Stimulated activated CD4-positive, alpha-beta T cell treated with anti-CD3 and anti-CD28 coated beads, Interleukin-15, amount 100 ng/mL, for 48 hours (primary cell): ENCODE data around the gene ABLIM2.

Experiments
- DNase-seq, 2 donors: peaks; one replicate each; pipeline ENCODE4 v3.0.0-alpha.2; 2020; ENCODE audit warnings: low read depth in 2 of 2

The ABLIM2 gene

DNA sequence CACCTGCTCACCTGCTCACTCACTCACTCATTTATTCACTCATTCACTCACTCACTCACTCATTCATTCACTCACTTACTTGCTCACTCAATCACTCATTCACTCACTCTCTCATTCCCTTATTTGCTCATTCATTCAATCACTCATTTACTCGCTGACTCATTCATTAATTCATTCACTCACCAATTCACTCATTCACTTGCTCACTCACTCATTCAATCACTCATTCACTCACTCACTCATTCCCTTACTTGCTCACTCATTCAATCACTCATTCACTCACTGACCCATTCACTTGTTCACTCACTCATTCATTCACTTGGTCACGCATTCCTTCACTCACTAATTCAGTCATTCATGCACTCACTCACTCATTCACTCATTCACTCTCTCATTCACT is 130.2 kb downstream of the ABLIM2 start:
- DNase-seq, result no peak

DNA sequence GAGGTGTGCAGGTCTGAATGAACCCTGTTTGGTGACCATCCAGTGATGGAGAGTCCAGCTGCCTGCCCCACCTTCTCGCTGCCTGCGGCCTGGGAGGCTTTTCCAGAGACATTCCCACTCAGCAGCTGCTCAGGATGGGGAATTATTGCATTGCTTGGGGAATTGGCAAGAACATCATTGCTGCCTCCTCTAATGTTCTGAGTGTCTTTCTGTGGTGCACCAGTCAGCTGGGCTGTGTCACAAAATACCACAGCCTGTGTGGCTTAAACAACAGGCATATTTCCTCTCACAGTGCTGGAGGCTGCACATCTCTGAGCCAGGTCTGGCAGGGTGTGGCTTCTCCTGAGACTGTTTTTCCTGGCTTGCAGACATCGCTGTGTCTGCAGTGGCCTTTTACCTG is 132.2 kb downstream of the ABLIM2 start:
- no peak for DNase-seq

DNA sequence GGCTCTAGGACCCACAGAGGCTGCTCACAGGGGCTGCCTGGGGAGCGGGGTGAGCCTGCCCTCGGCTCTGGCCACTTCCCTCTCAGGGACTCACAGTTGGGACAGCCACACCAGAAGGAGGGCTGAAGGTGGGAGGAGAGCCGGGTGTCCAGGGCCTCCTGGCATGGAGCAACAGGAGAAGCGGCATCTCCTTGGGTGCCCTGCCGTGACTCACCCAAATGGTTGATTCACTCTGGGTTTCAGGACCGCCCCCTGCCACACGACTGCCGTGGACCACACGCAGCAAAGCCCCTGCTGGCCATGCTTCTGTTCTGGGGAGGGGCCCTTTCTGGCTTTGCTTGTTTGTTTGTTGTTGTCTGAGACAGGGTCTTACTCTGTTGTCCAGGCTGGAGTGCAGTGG is 132.9 kb downstream of the ABLIM2 start:
- DNase-seq, result no peak

DNA sequence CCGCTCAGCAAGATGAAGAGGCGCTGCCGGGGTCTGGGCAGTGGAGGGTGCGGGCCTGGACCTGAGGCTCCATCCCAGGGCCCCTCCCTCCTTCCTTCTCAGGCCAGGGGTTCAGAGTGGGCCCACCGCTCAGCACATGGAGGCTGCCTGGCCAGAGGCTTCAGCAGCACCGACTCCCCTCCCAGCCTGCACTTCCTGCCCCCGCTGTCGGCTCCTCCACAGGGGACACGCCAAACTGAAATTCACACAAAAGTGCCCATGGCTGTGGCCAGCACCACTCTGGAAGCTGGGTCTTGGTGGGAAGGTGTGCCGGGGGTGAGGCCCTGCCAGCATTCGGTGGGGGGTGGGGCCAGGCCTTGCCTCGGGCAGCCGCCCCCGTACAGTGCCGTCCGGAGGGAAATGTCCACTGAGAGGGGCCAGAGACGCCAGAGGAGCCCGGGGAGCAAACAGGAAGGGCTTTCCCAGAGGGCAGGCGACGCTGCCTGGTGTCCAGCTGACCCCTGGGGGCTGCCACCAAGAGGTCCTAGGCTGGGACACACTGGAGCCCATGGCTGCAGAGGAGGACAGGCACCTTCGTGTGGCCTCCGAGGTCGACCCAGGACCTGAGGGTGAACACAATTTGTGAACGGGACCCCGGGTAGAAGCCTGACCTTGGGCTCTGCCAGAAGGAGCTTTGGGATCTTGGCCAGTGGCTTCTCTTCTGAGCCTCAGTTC is 134.4 kb downstream of the ABLIM2 start:
- no peak for DNase-seq

DNA sequence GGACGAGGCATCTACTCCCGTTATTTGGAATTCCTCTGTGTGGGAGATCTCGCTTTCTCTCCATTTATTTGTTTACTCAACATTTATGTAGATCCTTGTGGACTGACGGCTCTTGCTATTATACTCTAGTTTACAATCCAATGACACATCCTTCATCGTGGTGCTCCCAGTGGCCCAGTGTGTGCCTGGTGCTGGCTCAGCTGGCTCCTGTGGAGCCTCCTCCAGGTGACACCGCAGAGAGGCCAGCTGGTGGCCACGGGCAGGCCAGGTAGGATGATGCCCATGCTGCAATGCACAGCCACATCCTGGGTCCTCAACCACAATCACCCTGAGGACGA is 134.9 kb downstream of the ABLIM2 start:
- no peak for DNase-seq

DNA sequence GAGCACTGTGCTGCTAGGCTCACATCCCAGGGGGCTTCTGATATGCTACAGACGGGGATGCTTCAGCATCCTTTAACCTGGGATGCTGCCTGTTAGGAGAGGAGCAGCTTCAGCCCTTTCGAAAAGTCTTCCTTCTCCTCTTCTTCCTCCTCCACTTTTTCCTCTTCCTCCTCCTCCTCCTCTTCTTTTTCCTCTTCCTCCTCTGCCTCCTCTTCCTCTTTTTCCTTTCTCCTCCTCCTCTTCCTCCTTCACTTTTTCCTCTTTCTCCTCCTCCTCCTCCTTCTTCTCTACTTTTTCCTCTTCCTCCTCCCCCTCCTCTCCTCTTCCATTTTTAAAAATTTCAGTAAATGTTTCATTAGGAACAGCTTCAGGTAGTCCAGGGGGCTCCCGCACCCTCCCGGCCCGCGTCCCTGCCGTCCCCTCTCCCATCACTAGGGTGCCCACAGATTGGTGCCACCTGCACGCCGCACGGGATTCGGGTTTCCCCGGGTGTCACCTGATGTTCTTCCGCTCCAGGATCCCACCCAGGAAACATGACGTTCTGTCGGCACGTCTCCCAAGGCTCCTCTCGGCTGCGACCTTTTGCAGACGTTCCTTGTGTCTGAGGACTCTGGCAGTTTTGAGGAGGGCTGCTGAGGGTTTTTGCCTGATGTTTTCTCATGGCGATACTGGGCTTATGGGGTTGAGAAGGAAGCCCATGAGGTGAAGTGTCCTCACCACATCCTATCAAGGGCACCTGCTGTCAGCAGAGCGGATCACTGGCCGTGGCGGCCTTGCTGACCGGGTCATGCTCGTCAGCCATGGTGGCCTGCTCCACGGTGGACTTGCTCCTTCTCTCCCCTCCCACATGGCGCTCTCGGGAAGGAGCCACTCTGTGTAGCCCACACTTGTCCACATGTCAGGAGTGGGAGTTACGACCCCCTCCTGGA is 135.6 kb downstream of the ABLIM2 start:
- DNase-seq, result no peak

DNA sequence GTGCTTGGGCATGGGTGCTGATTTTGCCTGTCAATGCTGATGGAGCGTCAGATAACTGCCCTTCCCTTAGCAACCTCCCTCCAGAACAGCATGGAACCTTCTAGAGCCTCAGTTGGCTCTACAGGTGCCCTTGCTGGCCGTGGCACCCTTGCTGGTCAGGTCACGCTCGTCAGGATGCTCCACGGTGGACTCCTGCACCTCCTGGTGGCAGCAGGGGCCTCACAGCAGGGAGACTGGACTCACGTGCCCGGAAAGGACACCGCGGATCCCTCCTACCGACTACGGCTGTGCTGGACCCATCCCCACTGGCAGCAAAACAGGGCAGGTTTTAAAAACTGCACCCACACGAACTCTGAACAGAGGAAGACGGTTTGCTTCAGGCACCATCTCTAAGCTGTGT is 136.8 kb downstream of the ABLIM2 start:
- DNase-seq, result no peak

DNA sequence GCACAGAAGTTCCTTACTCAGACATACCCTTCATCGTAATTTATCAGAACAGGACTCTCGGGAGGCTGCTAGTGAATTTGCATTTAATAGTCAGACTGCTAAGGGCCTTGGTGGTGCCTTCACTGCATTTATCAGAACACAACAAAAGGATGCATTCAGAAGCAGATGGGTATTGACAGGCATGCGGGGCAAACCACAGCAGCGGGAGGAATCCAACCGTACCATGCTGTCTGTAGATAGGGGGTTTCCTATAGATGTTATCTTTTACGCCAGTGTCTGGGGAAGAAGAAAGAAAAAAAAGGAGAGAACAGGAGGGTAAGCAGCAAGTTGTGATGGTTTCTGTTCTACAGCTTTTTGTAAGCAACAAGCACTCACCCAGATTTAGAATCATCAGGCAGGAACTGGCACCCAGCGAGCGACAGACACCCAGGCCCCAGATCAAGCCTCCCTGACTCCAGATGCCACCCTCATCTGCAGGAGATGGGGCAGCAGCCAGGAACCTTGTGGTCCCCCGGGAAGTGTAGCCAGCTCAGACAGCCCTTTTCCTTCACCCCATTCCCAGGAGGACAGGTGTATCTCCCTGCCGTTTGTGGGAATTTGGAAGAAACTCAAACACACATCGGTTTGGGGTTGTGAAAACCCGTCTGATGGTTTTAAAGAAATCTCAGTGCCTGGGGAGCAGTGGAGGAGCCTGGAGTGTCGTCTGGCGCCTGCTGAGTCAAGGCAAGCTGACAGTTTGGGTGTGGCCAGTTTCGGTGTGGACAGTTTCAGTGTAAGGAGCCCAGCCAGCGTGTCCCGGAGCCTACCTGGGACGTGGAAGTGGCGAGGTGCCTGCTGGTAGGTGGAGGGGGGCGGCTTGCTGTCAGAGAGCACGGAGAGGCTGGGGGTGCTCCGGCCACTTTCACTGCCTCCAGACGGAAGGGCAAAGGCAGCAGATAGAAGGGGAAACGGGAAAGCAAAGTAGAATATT is 138.9 kb downstream of the ABLIM2 start:
- no peak for DNase-seq

DNA sequence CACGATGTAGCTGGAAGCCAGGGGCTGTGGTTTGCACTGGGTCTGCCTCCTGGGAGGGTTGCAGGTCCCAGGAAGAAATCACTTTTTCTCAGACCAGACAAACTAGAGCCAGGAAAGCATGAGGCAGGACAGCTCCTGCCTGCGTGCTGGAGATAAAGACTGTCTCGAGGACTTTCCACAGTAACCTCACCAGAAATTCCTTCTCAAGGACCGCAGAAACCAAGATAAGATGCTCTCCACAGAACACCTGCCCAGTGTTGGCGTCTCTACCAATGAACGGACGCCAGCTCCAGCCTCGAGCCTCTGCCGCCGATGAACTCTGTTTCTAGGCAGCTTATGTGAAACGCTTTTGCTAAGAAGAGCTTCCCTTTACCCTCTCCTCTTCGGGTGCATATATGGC is 142.1 kb downstream of the ABLIM2 start:
- no peak for DNase-seq

DNA sequence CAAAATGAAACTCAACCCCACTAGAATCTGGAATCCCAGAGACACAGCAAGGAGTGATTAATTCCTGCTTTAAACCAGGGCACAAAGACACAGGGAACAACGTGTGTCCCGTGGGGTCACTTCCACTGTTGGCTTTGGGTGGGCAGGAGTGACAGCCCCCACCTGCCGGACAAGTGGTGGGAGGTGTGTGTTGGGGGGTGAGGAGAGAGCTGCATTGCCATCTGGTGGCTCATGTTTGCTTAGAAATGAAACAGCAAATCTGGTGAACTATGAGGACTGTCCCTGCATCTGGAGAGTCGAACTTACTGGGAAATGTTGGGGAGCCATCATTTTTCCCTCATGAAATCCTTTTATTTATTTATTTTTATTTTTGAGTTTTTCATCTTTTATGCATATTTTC is 143.1 kb downstream of the ABLIM2 start:
- no peak for DNase-seq

DNA sequence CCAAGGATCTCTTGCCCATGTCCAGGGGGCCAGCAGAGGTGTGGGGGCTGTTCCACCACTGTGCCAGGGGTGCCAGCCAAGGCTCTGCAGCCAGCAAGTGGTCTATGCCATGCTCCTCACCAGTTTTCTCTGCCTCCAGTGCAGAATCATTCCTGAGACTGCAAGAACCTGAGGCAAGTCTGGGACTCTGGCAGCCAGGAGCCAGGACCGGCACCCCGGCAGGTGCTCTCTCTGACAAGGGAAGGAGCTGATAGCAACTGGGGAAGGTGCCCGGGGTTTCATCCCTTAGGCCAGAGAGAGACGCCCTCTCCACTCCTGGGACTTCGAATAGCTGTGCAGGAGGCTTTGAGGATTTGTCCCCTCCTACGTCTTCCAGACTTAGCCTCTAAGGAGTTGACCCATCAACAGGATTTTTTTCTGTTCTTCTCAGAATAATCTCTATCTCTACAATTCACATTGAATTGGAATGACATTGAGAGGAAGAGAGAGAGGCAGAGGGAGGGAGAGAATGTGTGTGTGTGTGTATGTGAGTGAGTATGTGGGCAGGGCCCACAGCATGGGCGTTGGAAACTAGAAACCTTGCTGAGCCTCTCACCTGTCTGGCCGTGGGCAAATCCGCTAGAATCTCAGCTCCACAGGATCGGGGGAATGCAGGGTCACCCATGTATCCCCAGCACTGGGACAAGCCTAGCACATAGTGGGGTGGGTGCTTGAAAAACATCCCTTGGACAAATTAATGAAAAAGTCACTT is 144.5 kb downstream of the ABLIM2 start:
- DNase-seq, result no peak

DNA sequence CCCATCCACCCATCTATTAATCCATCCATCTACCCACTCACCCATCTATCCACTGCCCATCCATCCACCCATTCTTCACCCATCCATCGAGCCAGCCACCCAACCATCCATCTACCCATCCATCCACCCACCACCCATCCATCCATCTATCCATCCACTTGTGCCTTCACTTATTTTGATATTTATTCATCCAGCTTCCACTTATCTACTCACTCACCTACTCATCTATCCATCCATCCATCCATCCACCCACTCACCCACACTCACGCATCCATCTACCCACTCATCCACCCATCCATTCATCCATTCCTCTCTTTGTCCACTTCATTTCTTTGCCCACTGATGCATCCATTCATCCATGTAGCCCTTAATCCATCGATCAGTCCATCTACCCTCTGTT is 146.1 kb downstream of the ABLIM2 start:
- no peak for DNase-seq

DNA sequence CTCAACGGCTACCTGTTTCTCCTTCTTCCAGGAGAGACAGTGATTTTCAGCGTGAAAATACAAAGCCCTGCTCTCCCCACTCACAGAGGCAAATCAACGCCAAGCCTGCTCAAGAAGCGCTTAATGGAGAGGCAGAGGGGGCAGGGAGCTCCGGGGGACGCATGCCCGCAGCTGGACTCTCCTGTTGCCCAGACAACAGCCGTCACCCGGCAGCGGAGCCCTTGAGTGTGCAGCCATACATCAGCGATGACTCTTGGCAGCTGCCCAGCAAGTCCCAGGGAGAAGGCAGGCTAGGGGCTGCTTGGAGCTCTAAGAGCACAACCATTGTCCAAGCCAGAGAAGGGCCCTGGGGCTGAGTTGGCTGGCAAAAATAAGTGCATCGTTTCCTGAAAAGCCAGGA is 148.0 kb downstream of the ABLIM2 start:
- no peak for DNase-seq

DNA sequence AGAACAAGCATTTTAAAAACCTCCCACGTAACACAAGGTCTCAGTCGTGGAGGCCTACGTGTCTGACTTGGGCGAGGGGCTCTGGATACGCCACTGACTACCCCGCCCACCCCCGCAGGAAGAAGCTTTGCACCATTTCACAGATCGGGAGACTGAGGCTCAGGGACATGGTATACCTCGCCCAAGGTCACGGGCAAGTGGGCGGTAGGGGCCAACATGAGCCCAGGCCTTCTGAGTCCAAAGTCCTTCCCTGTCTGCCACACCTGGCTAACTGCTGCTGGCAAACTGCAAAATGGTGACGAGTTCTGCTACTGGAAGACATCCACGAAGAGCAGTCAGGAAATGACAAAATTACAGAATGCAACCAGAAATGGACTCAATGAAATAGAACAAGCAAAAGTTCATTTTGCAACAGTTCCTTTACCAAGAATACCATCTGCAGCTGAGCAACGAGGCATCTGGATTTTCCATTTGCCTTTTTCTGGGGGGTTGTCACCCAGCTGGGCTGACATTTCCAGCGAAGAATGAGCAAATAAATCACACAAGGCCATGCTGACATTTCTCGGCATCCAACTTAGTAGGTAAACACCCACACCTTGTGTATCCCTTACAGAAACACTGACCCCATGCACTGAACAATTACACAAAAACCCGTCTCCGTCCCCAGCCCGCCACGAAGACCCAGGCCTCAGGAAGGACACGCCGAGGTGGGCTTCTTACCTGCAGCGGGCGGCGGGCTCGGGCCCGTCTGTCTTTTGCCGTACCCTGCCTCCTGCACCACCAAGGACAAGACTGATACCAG is 148.7 kb downstream of the ABLIM2 start:
- no peak for DNase-seq

DNA sequence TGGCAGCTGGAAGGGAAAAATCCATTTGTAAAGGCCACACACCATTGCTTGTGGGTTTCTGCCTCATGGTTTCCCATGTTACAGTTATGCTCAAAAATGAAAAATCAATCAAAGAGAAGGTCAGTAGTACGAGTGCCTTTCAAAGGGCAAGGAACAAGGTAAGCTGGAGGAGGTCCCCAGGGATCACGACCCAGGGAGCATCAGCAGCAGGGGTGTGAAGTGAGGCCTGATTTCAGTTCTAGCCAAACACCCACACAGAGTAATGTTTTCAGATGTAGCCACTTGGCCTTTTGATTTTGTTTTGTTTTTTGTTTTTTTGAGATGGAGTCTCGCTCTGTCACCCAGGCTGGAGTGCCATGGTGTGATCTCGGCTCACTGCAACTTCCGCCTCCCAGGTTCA is 149.5 kb downstream of the ABLIM2 start:
- no peak for DNase-seq

DNA sequence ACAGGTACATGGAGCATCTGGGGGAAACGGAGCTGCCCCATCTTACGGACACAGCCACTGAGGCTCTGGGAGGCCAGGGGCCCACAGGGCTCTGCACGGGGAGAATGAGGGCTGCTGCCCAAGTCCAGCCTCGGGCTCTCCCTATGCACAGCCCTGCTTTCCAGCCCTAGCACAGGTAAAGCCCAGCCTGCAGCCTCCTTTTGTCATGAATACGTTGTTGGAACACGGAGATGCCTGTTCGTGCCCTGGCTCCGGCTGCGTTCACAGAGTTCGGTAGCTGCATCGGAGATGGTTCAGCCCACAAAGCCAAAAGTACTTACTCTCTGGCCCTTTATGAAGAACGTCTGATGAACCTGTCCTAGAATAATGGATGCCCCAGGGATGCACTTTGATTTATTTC is 150.2 kb downstream of the ABLIM2 start:
- DNase-seq, result no peak

DNA sequence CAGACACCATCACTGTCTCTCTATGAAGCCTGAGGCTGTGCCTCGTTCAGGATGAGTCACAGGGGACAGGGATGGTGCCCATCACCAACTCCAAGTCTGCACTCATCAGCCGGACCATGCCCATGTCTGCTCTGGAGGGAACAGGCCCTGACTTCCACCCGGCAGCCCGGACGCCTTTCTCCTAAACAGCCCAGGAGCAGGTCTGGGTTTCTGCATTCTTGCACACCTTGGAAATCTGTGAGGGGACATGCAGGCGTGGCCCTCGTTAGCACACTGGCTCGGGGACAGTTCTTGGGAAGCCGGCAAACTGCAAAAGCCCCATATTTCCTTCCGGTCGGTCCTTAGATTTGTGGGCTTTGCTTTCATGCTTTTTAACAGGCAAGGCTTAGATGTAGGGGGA is 151.0 kb downstream of the ABLIM2 start:
- no peak for DNase-seq

DNA sequence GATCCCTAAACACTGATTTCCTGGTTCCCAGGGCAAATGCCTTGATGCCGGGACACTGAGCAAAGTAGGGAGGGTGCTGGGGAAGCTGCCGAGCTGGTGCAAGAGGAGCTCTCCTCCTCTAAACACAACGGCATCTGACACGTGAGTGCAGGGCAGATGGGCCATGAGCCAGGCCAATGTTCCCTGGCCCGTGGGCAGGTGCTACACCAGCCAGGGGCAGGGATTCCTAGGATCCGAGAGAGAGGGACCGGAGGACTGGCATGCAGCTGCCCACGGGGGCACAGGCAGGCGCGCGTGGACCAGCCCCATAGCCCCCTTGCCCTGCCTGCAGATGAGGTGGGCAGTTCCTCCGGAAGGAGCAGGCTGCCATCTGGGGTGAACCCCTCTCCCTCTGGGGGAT is 152.1 kb downstream of the ABLIM2 start:
- DNase-seq, result no peak

DNA sequence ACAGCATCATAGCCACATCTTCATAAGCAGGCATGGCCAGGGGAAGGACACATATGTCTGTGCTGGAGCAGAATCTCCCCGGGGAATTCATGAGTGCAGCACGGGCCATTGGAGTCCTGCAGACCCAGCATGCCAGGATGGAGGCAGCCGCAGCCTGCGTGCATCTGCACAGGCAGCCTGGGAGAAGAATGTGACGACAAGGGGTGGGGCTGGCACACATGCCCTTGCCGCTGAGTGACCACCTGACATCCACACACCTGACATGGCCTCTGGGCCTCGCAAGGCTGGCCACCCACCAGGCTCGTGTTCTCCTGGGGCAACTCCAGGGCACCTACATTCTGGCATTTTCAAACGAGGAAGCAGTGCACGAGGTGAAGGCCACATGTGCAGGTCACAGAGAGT is 152.8 kb downstream of the ABLIM2 start:
- no peak for DNase-seq

DNA sequence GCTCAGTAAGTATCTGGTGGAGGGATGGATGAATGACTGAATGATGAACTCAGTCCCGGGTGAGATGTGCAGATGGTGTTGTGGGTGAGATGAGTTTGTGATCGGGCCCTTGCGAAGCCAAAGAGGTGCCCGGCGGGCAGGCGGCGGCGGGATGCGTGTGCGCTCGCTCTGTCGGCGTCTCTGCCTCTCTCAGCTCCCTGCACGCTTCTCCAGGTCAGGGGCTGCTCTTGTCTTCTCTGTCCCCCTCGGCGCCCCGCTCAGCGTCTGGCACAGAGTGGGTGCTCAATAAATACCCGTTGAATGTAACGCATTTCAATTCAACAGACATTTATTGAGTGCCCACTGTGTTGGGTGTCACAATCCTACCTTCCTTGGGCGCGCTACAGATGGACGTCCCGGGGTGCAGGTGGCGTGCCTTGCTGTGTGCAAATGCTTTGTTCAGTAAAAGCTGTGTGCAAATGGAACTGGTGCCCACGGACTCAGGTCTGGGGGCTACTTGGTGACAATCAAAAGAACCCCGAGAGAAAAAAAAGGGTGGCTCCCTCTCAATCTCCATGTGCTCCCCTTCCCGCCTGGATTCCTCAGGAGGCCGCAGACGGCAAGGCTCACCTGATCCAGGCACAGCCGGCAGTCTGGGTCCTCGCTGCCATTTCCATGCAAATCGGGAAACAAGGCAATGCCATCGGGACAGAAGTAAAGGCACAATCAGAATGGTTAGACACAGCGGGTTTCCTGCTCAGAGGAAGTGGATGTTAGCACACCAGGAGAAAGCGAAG is 153.4 kb downstream of the ABLIM2 start:
- no peak for DNase-seq
